ENCODE measurements around the gene ZSCAN31.

DNA sequence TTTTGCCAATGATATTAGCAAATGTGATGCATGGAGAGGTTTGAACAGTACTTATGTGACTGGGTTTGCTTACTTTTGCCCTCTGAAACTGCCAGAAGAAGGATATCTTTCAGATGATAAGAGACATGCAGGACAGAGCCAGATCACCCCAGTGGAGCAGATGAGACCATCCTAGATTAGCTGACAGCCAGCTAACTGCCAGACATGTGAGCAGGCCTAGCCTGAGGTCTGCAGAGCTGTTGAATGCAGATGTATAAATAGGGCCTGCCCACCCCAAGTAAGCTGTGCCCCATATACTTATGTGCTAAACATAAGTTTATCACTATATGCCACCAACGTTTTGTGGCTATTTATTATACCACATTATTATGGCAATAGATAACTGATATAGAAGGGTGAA, 5.9 kb downstream of the ZSCAN31 start:
- TF ChIP-seq, protein P1, sequence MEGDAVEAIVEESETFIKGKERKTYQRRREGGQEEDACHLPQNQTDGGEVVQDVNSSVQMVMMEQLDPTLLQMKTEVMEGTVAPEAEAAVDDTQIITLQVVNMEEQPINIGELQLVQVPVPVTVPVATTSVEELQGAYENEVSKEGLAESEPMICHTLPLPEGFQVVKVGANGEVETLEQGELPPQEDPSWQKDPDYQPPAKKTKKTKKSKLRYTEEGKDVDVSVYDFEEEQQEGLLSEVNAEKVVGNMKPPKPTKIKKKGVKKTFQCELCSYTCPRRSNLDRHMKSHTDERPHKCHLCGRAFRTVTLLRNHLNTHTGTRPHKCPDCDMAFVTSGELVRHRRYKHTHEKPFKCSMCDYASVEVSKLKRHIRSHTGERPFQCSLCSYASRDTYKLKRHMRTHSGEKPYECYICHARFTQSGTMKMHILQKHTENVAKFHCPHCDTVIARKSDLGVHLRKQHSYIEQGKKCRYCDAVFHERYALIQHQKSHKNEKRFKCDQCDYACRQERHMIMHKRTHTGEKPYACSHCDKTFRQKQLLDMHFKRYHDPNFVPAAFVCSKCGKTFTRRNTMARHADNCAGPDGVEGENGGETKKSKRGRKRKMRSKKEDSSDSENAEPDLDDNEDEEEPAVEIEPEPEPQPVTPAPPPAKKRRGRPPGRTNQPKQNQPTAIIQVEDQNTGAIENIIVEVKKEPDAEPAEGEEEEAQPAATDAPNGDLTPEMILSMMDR (IDR thresholded peaks at IDR 0.05): no peak
- no peak for TF ChIP-seq POLR2A (IDR thresholded peaks at IDR 0.05)

Measured in thyroid gland (tissue), 4 donors.